ENCODE measurements around the gene SPATC1L.

Gene SPATC1L

DNA sequence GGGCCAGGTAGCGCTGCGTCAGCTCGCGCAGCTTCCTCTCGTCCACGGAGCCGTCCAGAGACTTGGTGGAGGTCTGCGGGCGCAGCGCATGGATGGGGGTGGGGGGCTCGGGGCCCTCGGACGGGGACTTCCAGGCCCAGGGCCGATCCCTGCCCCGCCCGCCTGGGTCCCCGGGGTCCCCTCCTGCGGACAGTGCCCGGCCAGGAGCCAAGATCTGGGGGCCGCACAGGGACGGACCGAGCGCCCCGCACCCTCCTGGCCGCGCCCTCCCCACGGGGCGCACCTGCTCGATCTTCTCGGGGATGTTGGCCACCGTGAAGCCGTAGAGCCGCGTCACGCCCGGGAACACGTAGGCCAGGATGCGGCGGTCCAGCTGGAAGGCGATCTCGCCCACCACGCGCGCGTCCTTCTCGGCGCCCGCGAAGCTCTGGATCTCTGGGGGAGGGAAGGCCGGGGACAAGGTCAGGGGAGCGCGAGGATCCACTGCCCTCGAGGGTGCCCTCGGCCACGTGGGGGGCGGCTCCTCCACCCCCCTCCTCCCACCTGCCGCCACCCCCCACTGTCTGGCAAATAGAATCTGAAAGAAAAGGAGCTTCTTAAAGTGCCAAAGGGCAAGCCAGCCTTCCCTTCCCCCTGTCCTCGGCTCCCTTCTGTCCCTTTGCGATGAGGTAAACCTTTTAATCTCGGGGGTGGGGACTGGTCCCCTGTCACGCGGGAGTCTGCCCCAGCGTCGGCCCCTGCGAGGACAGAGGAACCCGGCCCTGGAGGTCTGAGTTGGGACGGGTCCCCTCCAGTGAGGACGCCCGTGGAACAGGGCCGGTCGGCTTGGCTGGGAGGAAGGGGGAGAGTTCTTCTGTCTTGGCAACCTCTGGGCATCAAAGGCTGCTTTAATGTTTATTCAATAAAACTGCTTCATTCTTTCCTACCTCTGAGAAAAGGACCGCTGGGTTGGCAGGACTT, 22.3 kb downstream of the SPATC1L start:
- H3K36me3 ChIP-seq (ENCODE audit: control insufficient read depth in 2 of 2, insufficient read depth in 1 of 2, low read length in 2 of 2), result no peaks in the 10 kb centered on the region
- H3K9me3 ChIP-seq (ENCODE audit: control insufficient read depth, insufficient read depth, low read depth, low read length), result no peaks in the 10 kb centered on the region
- H3K4me1 ChIP-seq (ENCODE audit: control insufficient read depth, insufficient read depth, low read length), result no peaks in the 10 kb centered on the region
- H3K27ac ChIP-seq (ENCODE audit: extremely low read depth, low read depth, low read length), result no peak overlapping the region
- TF ChIP-seq ZNF791 (tag by site-specific recombination; IDR thresholded peaks at IDR 0.05) (no peak), ZNF558 (tag by site-specific recombination; IDR thresholded peaks at IDR 0.05) (no peak)
- CTCF ChIA-PET, result interaction anchor here (0.6 to 2.8 kb wide), 3 partner anchors 9 to 42 kb away, joined by 3 to 9 read pairs (median 3); no protein-coding TSS in a partner anchor
- POLR2A ChIA-PET, result no interaction called here
- H3K4me3 ChIP-seq (ENCODE audit: low read depth, low read length), result no peak overlapping the region

DNA sequence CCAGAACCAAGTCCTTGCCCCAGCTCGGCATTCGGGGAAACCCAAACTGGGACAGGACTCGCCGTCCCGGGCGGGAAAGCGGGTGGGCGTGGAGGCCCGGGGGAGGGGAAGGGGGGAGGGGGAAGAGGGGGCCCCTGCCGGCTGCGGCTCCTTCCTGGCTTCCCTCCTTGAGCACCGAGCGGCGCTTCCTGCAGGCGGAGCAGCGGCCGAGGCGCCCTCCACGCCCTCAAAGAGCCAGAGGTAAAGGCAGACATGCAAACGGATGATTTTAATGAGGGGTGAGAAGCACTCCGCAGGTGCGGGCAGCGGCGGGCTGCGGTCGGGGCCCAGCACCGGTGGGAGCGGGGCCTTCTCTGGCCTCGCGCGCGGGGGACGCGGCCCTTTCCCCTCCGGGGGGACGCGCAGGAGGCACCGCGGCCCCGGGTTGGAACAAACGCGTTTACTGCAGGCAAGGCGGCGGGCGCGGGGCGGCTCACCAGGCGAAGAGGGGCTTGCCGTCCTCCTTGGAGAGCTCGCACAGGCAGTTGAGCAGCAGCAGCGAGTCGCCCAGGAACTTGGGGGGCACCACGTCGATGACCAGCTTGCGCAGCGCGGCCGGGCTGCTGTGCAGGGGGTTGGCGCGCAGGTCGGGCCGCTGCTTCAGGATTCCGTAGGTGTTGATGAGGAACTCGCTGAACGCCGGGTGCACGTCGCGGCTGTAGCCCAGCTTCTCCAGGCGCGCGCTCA, 23.2 kb downstream of the SPATC1L start:
- H3K4me3 ChIP-seq (ENCODE audit: low read depth, low read length), result no peak overlapping the region
- H3K9me3 ChIP-seq (ENCODE audit: control insufficient read depth, insufficient read depth, low read depth, low read length), result no peaks in the 10 kb centered on the region
- H3K27ac ChIP-seq (ENCODE audit: extremely low read depth, low read depth, low read length), result no peak overlapping the region
- TF ChIP-seq ZFP3 (tag by site-specific recombination; IDR thresholded peaks at IDR 0.05; ENCODE audit: low read depth), result no peak
- TF ChIP-seq, protein P1, sequence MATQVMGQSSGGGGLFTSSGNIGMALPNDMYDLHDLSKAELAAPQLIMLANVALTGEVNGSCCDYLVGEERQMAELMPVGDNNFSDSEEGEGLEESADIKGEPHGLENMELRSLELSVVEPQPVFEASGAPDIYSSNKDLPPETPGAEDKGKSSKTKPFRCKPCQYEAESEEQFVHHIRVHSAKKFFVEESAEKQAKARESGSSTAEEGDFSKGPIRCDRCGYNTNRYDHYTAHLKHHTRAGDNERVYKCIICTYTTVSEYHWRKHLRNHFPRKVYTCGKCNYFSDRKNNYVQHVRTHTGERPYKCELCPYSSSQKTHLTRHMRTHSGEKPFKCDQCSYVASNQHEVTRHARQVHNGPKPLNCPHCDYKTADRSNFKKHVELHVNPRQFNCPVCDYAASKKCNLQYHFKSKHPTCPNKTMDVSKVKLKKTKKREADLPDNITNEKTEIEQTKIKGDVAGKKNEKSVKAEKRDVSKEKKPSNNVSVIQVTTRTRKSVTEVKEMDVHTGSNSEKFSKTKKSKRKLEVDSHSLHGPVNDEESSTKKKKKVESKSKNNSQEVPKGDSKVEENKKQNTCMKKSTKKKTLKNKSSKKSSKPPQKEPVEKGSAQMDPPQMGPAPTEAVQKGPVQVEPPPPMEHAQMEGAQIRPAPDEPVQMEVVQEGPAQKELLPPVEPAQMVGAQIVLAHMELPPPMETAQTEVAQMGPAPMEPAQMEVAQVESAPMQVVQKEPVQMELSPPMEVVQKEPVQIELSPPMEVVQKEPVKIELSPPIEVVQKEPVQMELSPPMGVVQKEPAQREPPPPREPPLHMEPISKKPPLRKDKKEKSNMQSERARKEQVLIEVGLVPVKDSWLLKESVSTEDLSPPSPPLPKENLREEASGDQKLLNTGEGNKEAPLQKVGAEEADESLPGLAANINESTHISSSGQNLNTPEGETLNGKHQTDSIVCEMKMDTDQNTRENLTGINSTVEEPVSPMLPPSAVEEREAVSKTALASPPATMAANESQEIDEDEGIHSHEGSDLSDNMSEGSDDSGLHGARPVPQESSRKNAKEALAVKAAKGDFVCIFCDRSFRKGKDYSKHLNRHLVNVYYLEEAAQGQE (tag by site-specific recombination; IDR thresholded peaks at IDR 0.05), result no peak
- TF ChIP-seq, protein P2, sequence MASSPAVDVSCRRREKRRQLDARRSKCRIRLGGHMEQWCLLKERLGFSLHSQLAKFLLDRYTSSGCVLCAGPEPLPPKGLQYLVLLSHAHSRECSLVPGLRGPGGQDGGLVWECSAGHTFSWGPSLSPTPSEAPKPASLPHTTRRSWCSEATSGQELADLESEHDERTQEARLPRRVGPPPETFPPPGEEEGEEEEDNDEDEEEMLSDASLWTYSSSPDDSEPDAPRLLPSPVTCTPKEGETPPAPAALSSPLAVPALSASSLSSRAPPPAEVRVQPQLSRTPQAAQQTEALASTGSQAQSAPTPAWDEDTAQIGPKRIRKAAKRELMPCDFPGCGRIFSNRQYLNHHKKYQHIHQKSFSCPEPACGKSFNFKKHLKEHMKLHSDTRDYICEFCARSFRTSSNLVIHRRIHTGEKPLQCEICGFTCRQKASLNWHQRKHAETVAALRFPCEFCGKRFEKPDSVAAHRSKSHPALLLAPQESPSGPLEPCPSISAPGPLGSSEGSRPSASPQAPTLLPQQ (tag by site-specific recombination; IDR thresholded peaks at IDR 0.05), result no peak
- TF ChIP-seq ZNF221 (tag by site-specific recombination; IDR thresholded peaks at IDR 0.05; ENCODE audit: borderline replicate concordance), result no peak
- no peak for TF ChIP-seq ZNF514 (tag by site-specific recombination; IDR thresholded peaks at IDR 0.05)
- no peak for TF ChIP-seq ZNF76 (tag by site-specific recombination; IDR thresholded peaks at IDR 0.05; ENCODE audit: borderline replicate concordance, low read depth)
- H3K4me1 ChIP-seq (ENCODE audit: control insufficient read depth, insufficient read depth, low read length), result no peaks in the 10 kb centered on the region
- H3K36me3 ChIP-seq (ENCODE audit: control insufficient read depth in 2 of 2, insufficient read depth in 1 of 2, low read length in 2 of 2), result no peaks in the 10 kb centered on the region
- CTCF ChIA-PET, result no interaction called here
- POLR2A ChIA-PET, result no interaction called here

DNA sequence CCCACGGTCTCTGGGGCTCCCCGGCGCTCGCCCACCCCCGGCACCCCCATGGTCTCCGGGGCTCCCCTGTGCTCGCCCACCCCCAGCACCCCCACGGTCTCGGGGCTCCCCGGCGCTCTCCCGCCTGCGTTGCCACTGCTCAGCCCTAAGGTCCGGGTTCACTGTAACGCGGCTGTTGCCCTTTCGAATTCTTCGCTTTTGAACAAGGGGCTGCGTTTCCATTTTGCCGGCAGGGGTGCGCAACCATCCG, 23.7 kb downstream of the SPATC1L start:
- ChIA-PET POLR2A (no interaction called here), CTCF (no interaction called here)
- Histone ChIP-seq H3K4me1 (ENCODE audit: control insufficient read depth, insufficient read depth, low read length) (no peaks in the 10 kb centered on the region), H3K36me3 (ENCODE audit: control insufficient read depth in 2 of 2, insufficient read depth in 1 of 2, low read length in 2 of 2) (no peaks in the 10 kb centered on the region), H3K9me3 (ENCODE audit: control insufficient read depth, insufficient read depth, low read depth, low read length) (no peaks in the 10 kb centered on the region), H3K4me3 (ENCODE audit: low read depth, low read length) (no peak overlapping the region), H3K27ac (ENCODE audit: extremely low read depth, low read depth, low read length) (no peak overlapping the region)
- TF ChIP-seq ZNF404 (tag by site-specific recombination; IDR thresholded peaks at IDR 0.05), result no peak
- no peak for TF ChIP-seq SCRT1 (tag by site-specific recombination; IDR thresholded peaks at IDR 0.05; ENCODE audit: borderline replicate concordance)

Data from HEK293 (cell line).